GM21737 (cell line): ENCODE measurements around the gene SPATA32.

ENCODE experiments used
- ATAC-seq: cut with Tn5 transposase; IDR thresholded peaks from one replicate; pipeline ENCODE4 v1.9.1; 2021; ENCODE audit warnings: mild to moderate bottlenecking, moderate library complexity; ENCODE audit not compliant: unreplicated experiment

The SPATA32 gene

DNA sequence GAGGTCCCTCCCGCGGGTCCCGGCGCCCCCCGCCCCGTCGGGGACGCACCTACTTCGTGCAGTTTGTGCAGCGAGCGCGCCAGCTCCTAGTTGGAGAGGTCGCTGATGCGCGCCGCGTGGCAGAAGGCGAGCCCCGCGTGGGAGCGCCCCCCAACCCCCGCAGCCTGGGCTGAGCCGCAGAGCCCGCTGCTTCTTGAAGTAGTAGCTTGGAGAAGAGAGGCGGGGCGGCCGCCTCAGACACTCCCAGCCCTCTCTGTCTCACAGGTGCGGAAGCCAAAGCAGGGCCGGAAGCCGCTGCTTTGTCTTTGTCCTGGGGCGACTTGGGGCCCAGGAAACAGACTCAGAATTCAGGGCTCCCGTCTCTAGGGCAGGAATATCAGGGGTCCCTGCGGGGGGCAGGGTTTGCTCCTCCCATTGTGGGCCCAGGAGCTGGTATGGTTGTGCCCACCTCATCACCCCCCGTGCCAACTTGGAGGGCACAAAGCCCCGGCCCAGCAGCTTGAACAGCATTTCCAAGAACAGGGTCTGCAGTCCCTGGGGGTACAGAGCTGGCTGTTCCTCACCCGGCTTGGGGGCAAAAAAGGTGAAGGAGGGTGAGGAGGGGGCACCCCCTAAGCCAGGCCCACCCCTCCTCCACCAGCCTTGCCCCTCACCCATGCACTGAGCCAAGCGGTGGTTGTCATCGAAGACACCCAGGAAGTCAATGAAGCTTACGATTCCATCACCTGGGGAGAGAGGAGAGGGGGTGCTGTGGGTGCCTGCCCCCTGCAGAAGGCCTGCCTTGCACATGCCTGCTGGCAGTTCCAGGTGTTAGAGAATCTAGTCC is 13.5 kb downstream of the SPATA32 start:
- ATAC-seq: peak; percentile 44

- ATAC-seq: peak; percentile 78
Measured at GRCh38 chr17:45247429-45248131, 14.3 kb downstream of the SPATA32 start.

DNA sequence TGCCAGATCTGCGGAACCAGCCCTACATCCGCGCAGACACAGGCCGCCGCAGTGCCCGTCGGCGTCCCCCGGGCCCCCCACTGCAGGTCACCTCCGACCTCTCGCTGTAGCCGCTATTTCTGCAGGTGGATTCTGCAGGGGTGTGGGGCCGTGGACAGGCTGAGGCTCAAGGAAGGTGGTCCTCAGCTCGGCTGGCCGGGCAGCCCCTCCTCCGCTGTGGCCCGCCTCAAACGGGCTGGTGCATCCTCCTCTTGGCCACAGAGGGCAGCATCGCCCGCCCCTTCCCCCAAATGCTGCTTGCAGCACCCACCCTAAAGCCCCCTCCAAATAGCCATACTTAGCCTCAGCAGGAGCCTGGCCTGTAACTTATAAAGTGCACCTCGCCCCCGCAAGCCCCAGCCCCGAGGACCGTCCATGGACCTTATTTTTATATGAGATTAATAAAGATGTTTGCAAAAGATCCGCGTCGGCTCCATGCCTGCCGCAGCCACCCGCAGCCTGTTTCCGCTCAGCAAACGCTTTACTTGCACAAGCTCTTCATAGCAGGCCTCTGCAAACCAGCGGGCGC is 14.9 kb downstream of the SPATA32 start:
- no peak for ATAC-seq

DNA sequence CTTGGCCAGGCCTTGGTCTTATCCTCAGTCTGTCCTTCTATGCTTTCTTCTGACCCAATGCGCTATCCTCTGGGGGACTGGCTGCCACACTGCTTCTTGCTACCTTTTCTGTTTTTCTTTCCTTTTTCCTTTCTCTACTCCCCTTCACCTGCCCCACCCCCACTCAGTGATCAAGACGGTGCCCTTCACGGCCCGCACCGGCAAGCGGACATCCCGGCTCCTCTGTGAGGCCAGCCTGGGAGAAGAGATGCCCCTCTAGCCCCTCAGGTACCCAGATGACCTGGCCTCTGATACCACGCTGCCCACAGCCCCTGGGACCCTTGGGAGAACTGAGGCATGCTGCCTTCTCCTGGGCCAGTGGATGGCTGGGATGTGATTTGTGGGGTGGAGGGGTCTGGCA is 15.6 kb downstream of the SPATA32 start:
- ATAC-seq: no peak

- ATAC-seq: no peak
Measured at GRCh38 chr17:45244725-45245656, 16.9 kb downstream of the SPATA32 start.

- ATAC-seq: no peak
Measured at GRCh38 chr17:45243750-45244149, 18.1 kb downstream of the SPATA32 start.

- ATAC-seq: no peak
Measured at GRCh38 chr17:45242029-45242414, 19.9 kb downstream of the SPATA32 start.

GRCh38 chr17:45241328-45242028 is 20.4 kb downstream of the SPATA32 start:
- ATAC-seq: no peak

DNA sequence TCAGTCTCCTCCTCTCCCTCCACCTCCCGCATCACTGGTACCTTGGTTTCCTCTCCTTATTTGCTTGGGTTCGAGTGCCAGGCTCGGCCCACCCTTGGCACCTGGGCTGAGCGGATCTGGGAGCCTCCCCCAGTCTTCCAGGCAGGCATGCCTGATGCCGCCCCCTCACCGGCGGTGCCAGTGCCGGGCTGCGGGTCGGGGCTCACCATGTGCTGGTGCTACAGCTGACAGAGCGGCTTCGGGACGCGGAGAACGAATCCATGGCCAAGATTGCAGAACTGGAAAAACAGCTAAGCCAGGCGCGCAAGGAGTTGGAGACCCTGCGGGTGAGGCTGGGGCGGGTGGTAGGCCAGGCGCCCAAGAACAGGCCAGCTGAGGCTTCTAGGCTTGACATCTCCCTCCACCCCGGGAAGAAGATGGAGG is 21.0 kb downstream of the SPATA32 start:
- no peak for ATAC-seq

GRCh38 chr17:45238155-45238774 is 23.6 kb downstream of the SPATA32 start:
- ATAC-seq: no peak

- no peak for ATAC-seq
Measured at GRCh38 chr17:45237686-45238085, 24.2 kb downstream of the SPATA32 start.

DNA sequence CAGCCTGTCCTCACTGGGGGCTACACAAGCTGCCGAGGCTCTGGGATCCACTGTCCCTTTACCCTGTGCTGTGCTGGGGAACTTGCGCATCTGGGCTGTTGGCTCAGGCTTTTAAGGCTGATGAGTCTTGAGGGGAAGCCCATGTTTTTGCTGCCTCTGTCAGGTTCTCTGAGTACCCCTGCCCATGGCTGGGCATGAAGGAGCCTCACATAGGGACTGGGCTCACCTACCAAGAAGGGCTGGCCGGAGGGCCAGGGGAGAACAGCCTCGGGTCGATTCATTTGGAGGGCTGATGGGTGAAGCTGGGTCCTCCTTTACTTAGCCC is 25.6 kb downstream of the SPATA32 start:
- no peak for ATAC-seq

DNA sequence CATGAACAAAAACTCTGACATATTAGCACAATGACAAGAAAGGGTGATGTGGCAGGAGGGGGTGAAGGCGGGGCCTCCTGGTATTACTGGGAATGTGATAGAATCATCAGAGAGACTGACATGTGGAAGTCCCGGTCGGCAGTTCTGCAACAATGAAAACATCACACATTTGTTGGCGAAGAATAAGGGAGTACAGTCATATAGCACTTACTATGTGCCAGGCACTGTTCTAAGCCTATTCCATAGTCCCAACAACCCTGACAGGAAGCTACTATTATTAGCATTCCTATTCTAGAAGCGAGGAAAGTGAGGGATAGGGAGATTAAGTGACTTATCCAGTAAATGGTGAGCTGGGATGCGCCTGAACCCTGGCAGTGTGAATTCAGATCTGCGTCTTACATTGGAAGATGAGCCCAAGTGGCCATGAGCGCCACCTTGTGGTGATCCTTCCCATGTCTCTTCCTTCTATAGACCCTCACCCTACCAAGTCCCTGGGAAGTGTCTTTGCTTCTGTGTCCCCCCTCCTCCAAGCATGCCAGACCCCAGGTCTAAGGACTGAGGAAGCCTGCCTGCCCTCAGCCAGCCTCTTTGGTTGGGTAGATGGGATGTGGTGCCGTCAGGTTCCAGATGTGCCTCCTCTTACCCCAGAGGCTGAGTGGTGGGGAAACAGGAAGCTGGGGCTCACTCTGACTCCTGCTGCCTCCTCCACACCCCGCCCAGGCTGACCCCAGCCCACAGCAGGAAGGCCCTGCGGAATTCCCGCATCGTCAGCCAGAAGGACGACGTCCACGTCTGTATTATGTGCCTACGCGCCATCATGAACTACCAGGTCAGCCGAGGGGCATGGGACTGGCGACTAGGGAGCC is 26.2 kb downstream of the SPATA32 start:
- no peak for ATAC-seq

- no peak for ATAC-seq
Measured at GRCh38 chr17:45234641-45235415, 27.1 kb downstream of the SPATA32 start.

DNA sequence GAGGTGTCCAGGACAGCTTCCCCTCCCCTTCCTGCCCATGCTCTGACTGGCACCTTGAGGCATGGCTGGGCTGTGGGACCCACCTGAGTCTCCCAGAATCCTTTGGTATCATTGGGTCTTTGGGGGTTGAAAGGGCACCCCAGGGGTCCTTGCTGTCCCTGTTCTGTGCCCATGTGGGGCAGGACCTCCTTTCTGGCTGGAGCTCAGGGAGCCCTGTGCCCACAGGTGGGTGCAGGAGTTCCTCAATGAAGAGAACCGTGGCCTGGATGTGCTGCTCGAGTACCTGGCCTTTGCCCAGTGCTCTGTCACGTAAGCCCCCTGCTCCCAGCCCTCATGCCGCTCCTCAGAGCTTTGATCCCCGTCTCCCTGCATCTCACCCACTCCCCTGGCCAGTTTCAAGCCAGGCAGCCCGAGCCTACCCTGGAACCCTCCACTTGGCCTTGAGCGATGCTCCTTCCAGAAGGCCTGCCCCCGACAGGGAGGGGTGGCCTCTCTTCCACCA is 28.4 kb downstream of the SPATA32 start:
- ATAC-seq: no peak

DNA sequence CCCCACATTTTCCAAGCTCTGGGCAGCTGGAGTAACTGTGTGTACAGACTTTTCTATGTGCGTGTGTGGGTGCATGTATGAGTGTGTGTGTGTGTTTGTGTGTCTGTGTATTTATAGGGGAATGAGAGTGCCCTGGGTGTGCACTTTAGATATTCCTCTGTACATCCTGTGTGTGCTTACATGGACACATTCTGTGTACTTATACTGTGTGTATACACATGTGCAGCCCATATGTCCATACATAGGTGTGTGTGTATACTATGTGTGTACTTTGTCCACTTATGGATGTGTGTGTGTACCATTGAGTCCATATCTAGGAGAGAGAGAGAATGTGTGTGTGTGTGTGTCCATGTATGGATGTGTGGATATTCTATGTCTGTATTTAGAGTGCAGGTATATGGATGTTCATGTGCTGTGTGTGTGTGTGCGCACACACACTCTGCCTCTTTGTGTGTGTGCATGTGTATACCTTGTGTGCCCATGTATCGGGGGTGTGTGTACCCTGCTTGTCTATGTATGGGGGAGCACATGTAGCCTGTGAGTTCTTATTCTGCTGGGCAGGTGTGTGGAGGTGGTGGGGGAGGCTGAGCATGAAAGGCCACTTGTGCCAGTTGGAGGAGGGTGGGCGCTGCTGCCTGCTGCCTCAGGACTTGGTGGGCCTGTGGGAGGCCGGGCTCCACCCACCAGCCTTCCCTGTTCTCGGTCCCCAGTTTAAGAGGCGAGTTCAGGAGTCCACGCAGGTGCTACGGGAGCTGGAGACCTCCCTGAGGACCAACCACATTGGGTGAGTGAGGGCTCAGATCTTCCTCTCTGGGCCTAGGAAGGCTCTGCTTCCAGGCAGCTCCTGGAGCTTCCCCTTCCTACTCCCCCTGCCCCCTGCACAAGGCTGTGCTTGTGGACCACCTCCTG is 29.1 kb downstream of the SPATA32 start:
- no peak for ATAC-seq

GRCh38 chr17:45231481-45232116 is 30.3 kb downstream of the SPATA32 start:
- no peak for ATAC-seq
